Trophoblast cell (in vitro differentiated cells and primary cell): ENCODE measurements around the gene MRM3.
A peak's percentile ranks its signal among the peaks of the same experiment; 100 is the strongest.
"Not testable (repeated sequence)": the region's sequence is repeated elsewhere in the genome, so short reads cannot be mapped to it uniquely, and the experiment has no call there.

Source experiments
- DNase-seq, 2 donors: peaks; one replicate each; pipeline ENCODE4 v3.0.0-alpha.2; 2016
- H2AFZ ChIP-seq: 2 replicates; pipeline ENCODE4 v1.6.1; 2013; ENCODE audit warnings: low read length, moderate library complexity, mild to moderate bottlenecking; ENCODE audit not compliant: insufficient read depth, poor library complexity
- H2AK5ac ChIP-seq: 2 replicates; pipeline ENCODE4 v1.6.1; 2013; ENCODE audit warnings: mild to moderate bottlenecking, low read length
- H2BK120ac ChIP-seq: 2 replicates; pipeline ENCODE4 v1.6.1; 2013; ENCODE audit warnings: low read length, mild to moderate bottlenecking, moderate library complexity; ENCODE audit not compliant: insufficient read depth, poor library complexity
- H2BK12ac ChIP-seq: 2 replicates; pipeline ENCODE4 v1.6.1; 2013; ENCODE audit warnings: mild to moderate bottlenecking, low read length, moderate library complexity
- H2BK5ac ChIP-seq: 2 replicates; pipeline ENCODE4 v1.6.1; 2013; ENCODE audit warnings: low read length, low read depth, moderate library complexity, mild to moderate bottlenecking; ENCODE audit not compliant: poor library complexity
- H3K14ac ChIP-seq: 2 replicates; pipeline ENCODE4 v1.6.1; 2013; ENCODE audit warnings: mild to moderate bottlenecking, low read length
- H3K18ac ChIP-seq: 2 replicates; pipeline ENCODE4 v1.6.1; 2013; ENCODE audit warnings: mild to moderate bottlenecking, low read length
- H3K23ac ChIP-seq: 2 replicates; pipeline ENCODE4 v1.6.1; 2013; ENCODE audit warnings: low read length
- H3K27ac ChIP-seq: 2 replicates; pipeline ENCODE4 v1.5.1; 2013; ENCODE audit warnings: low read depth, mild to moderate bottlenecking, inconsistent platforms, low read length, moderate library complexity
- H3K27me3 ChIP-seq: 2 replicates; pipeline ENCODE4 v1.6.1; 2013; ENCODE audit warnings: inconsistent platforms, mild to moderate bottlenecking, low read length, moderate library complexity; ENCODE audit not compliant: insufficient read depth
- H3K36me3 ChIP-seq, 2 experiments: 1 replicate in 1 of 2; 2 replicates in 1 of 2; pipeline ENCODE4 v1.6.1; 2013; ENCODE audit warnings: low read length in 2 of 2, mild to moderate bottlenecking in 2 of 2, moderate library complexity in 1 of 2; ENCODE audit not compliant: insufficient read depth in 2 of 2, control insufficient read depth in 1 of 2
- H3K4ac ChIP-seq: 2 replicates; pipeline ENCODE4 v1.6.1; 2013; ENCODE audit warnings: low read depth, mild to moderate bottlenecking, low read length, moderate library complexity
- H3K4me1 ChIP-seq, 2 experiments: 1 replicate in 1 of 2; 2 replicates in 1 of 2; pipeline ENCODE4 v1.6.1; 2013; ENCODE audit warnings: low read length in 2 of 2, mild to moderate bottlenecking in 2 of 2, moderate library complexity in 1 of 2; ENCODE audit not compliant: insufficient read depth in 2 of 2, control insufficient read depth in 1 of 2
- H3K4me2 ChIP-seq: 2 replicates; pipeline ENCODE4 v1.6.1; 2013; ENCODE audit warnings: inconsistent platforms, mild to moderate bottlenecking, low read length, moderate library complexity
- H3K4me3 ChIP-seq: 2 replicates; pipeline ENCODE4 v1.5.1; 2013; ENCODE audit warnings: mild to moderate bottlenecking, low read depth, low read length, inconsistent platforms
- H3K79me1 ChIP-seq: one replicate; pipeline ENCODE4 v1.6.1; 2013; ENCODE audit warnings: low read length
- H3K79me2 ChIP-seq: 2 replicates; pipeline ENCODE4 v1.6.1; 2013; ENCODE audit warnings: low read length, mild to moderate bottlenecking; ENCODE audit not compliant: control insufficient read depth, insufficient read depth, poor library complexity
- H3K9ac ChIP-seq: 2 replicates; pipeline ENCODE4 v1.6.1; 2013; ENCODE audit warnings: mild to moderate bottlenecking, low read length
- H3K9me3 ChIP-seq: 2 replicates; pipeline ENCODE4 v1.6.1; 2013; ENCODE audit warnings: low read depth, mild to moderate bottlenecking, control low read depth, inconsistent platforms, low read length; ENCODE audit not compliant: insufficient read depth
- H4K12ac ChIP-seq: 2 replicates; pipeline ENCODE4 v1.6.1; 2013; ENCODE audit warnings: low read depth, mild to moderate bottlenecking, low read length, moderate library complexity
- H4K8ac ChIP-seq: 2 replicates; pipeline ENCODE4 v1.6.1; 2013; ENCODE audit warnings: low read depth, mild to moderate bottlenecking, low read length, moderate library complexity
- H4K91ac ChIP-seq: one replicate; pipeline ENCODE4 v1.6.1; 2013; ENCODE audit warnings: low read depth, mild to moderate bottlenecking, low read length, moderate library complexity
- WGBS: extraction: QIAGEN DNeasy Blood & Tissue Kit; methylation state at CpG from one replicate; pipeline ENCODE4 v1.1.7; 2013; ENCODE audit warnings: missing lambda C conversion rate; ENCODE audit not compliant: insufficient read length, insufficient coverage; ENCODE audit errors: extremely low coverage; 5-methylcytosine and 5-hydroxymethylcytosine counted together

The MRM3 gene

GRCh38 chr17:805886-806285 lies 23.7 kb downstream of the MRM3 start:
- H3K18ac ChIP-seq, H3K4me3 ChIP-seq, H3K27me3 ChIP-seq, H2BK12ac ChIP-seq, DNase-seq, H3K79me1 ChIP-seq, H3K4me1 ChIP-seq, H2BK120ac ChIP-seq, H4K91ac ChIP-seq, H3K79me2 ChIP-seq, H3K14ac ChIP-seq, H4K8ac ChIP-seq, H3K23ac ChIP-seq, H3K27ac ChIP-seq, H2BK5ac ChIP-seq, H2AFZ ChIP-seq, H2AK5ac ChIP-seq, H3K4ac ChIP-seq, H4K12ac ChIP-seq, H3K4me2 ChIP-seq, H3K9ac ChIP-seq, H3K9me3 ChIP-seq: not testable (repeated sequence)
- peaks cover 30 to 32% of the 10 kb centered on the region in 2 experiments for H3K36me3 ChIP-seq
- no CpG with 5 or more reads among the region's 23 CpGs for WGBS

DNA sequence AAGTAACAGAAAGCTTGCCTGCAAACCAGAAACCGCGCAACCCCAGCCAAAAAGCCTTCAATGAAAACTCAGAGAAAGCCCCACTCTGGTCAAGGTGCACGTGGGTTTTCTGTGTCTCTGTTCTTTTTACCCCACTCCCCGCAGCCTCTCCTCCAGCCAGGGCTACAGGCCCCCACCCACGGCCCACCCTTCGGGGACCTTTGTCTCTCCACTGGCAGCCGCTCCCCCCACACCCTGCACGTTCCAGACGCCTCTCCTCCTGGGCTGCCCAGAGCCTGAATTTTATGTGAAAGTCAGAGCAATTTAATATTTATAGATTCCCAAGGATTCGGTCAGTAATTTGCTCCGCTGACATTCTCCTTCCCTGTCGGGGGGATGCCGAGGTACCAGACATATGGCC lies 24.2 kb downstream of the MRM3 start:
- H4K8ac ChIP-seq: no peak overlapping the region
- H2BK120ac ChIP-seq: no peak overlapping the region
- no peaks in the 10 kb centered on the region for H3K27me3 ChIP-seq
- no peaks in the 10 kb centered on the region for H3K79me2 ChIP-seq
- no peak overlapping the region for H3K4me2 ChIP-seq
- H3K4me1 ChIP-seq: peaks cover 7 to 9% of the 10 kb centered on the region in 2 experiments
- H3K36me3 ChIP-seq: peaks cover 29 to 30% of the 10 kb centered on the region in 2 experiments
- H2BK5ac ChIP-seq: no peak overlapping the region
- no peak overlapping the region for H4K12ac ChIP-seq
- no peak overlapping the region for H3K9ac ChIP-seq
- no peak overlapping the region for H2AFZ ChIP-seq
- peaks cover 8% of the 10 kb centered on the region for H3K9me3 ChIP-seq
- no CpG with 5 or more reads among the region's 13 CpGs for WGBS
- no peak overlapping the region for H2AK5ac ChIP-seq
- DNase-seq: no peak
- H3K18ac ChIP-seq: no peak overlapping the region
- no peak overlapping the region for H2BK12ac ChIP-seq
- H3K4ac ChIP-seq: no peak overlapping the region
- no peak overlapping the region for H3K4me3 ChIP-seq
- H3K79me1 ChIP-seq: no peaks in the 10 kb centered on the region
- H3K14ac ChIP-seq: no peak overlapping the region
- no peak overlapping the region for H3K27ac ChIP-seq
- H4K91ac ChIP-seq: no peak overlapping the region
- no peak overlapping the region for H3K23ac ChIP-seq

DNA sequence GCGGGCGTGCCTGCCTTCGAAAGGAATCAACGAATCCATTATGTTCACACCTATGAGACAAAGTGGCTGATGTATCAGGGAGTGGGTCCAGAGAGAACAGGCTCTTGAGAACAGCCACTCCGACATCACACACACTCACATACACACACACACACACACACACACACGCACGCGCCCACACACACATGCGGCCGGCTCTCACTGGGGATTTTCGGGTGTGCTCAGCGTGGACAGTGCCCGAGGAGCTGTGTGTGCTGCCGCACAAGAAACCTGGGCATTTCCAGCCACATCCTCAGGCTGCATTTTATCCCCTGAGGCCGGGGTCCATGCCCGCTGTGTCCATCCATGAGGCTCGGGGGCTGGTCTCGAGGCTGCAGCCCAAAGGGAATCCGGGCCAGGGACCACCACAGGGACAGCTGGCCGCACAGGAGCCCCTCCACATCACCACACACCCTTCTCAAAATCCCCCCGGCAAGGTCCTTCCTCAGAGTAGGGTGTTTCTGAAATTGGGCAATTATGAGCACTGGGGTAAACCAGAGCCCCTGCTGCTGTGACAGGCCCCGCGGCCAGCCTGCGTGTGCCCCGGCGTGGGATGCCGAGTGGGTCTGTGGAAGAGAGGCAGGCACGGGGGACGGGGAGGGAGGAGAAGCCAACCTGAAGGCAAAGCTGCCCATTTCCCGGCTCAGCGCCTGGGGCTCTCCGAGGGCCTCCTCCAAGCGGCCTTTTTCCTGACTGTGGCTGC lies 24.8 kb downstream of the MRM3 start:
- peaks cover 10 to 13% of the 10 kb centered on the region in 2 experiments for H3K4me1 ChIP-seq
- H2BK12ac ChIP-seq: no peak overlapping the region
- H3K79me2 ChIP-seq: no peaks in the 10 kb centered on the region
- H4K91ac ChIP-seq: no peak overlapping the region
- H3K14ac ChIP-seq: no peak overlapping the region
- H2AFZ ChIP-seq: no peak overlapping the region
- no peak overlapping the region for H3K27ac ChIP-seq
- H4K12ac ChIP-seq: no peak overlapping the region
- no peak overlapping the region for H3K9ac ChIP-seq
- no peaks in the 10 kb centered on the region for H3K79me1 ChIP-seq
- peaks cover 8% of the 10 kb centered on the region for H3K9me3 ChIP-seq
- no peak overlapping the region for H3K18ac ChIP-seq
- no peak for DNase-seq
- peaks cover 29 to 30% of the 10 kb centered on the region in 2 experiments for H3K36me3 ChIP-seq
- no peak overlapping the region for H4K8ac ChIP-seq
- H3K27me3 ChIP-seq: no peaks in the 10 kb centered on the region
- H2BK120ac ChIP-seq: no peak overlapping the region
- H3K23ac ChIP-seq: no peak overlapping the region
- WGBS: no CpG with 5 or more reads among the region's 33 CpGs
- no peak overlapping the region for H2AK5ac ChIP-seq
- no peak overlapping the region for H3K4me3 ChIP-seq
- no peak overlapping the region for H3K4me2 ChIP-seq
- no peak overlapping the region for H3K4ac ChIP-seq
- H2BK5ac ChIP-seq: no peak overlapping the region

GRCh38 chr17:807523-808294 lies 25.6 kb downstream of the MRM3 start:
- Histone ChIP-seq H3K4me3 (no peak overlapping the region), H4K8ac (no peak overlapping the region), H3K9me3 (peaks cover 11% of the 10 kb centered on the region), H3K79me1 (no peaks in the 10 kb centered on the region), H4K91ac (no peak overlapping the region), H3K18ac (no peak overlapping the region), H2BK5ac (no peak overlapping the region), H3K27me3 (no peaks in the 10 kb centered on the region), H3K14ac (no peak overlapping the region), H2AK5ac (no peak overlapping the region), H2BK120ac (no peak overlapping the region), H3K9ac (peak overlapping the region; percentile 12), H2AFZ (no peak overlapping the region), H3K27ac (no peak overlapping the region), H3K4ac (no peak overlapping the region), H3K4me2 (no peak overlapping the region), H3K79me2 (no peaks in the 10 kb centered on the region), H3K23ac (no peak overlapping the region), H2BK12ac (no peak overlapping the region), H3K4me1 (peaks cover 15 to 20% of the 10 kb centered on the region in 2 experiments), H3K36me3 (peaks cover 26 to 34% of the 10 kb centered on the region in 2 experiments), H4K12ac (no peak overlapping the region)
- no peak for DNase-seq
- no CpG with 5 or more reads among the region's 28 CpGs for WGBS
